Spleen (tissue), 7 donors: ENCODE results near the gene WIPI1.

Experiments
- POLR2A ChIP-seq, 3 donors: fragments of 450-650 bp; IDR thresholded peaks; one replicate each; pipeline ENCODE4 v1.5.1; 2017; ENCODE audit warnings: antibody characterized with exemption in 3 of 3, mild to moderate bottlenecking in 1 of 3
- POLR2AphosphoS5 ChIP-seq, 3 donors: sonication (generic); formaldehyde crosslinking; IDR thresholded peaks; one replicate each; pipeline ENCODE4 v1.5.1; 2017; ENCODE audit warnings: antibody characterized with exemption in 3 of 3
- TF ChIP-seq, protein P1 (sequence below), 11 experiments: fragments of 200-600 bp in 7 of 11; fragments of 450-650 bp in 4 of 11; sonication (generic) in 4 of 11; IDR thresholded peaks in 8 of 11; conservative IDR thresholded peaks in 3 of 11; 1 replicate in 7 of 11; 2 replicates in 4 of 11; pipeline versions ENCODE4 v1.4.0 to v1.8.0; 2016 to 2021; ENCODE audit warnings: antibody characterized with exemption in 11 of 11, inconsistent platforms in 4 of 11, mild to moderate bottlenecking in 1 of 11
- donor health status: DM: no; HTN: no; CAD: no; lungs with moderate emphysema.
- donor health status: DM: no; HTN: no; CAD: no.
- donor health status: DM: no; HTN: no; CAD: no.

DNA sequence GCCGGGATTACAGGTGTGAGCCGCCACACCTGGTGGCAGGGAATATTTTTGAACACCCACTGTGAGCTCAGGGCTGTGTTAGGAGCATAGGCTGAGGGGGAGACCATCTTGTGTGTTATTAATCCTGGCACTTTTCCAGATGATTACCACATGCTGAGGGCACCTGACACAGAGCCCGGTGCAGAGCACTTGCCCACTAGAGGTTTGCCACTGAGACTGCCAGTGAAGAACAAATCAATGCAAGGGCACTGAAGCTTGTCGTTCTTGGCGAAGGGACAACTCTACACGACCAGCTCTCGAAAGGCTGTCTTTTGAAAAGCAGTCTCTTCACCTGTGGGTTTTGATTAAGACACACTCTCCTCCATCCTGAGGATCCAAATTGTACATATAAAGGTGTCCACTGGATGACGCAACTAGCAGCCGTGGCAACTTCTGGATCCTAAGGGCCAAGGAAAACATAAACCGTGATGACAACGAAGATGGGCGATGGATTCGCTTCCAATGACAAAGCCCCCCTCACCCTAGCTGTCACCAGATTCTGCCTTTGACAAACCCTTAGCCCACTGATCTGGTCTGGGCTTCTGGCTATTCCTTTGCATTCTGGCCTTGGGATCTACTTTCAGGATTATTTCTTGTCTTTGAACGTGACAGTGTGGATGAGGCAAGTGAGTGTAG lies 28.7 kb downstream of the WIPI1 start:
- TF ChIP-seq, protein P1, sequence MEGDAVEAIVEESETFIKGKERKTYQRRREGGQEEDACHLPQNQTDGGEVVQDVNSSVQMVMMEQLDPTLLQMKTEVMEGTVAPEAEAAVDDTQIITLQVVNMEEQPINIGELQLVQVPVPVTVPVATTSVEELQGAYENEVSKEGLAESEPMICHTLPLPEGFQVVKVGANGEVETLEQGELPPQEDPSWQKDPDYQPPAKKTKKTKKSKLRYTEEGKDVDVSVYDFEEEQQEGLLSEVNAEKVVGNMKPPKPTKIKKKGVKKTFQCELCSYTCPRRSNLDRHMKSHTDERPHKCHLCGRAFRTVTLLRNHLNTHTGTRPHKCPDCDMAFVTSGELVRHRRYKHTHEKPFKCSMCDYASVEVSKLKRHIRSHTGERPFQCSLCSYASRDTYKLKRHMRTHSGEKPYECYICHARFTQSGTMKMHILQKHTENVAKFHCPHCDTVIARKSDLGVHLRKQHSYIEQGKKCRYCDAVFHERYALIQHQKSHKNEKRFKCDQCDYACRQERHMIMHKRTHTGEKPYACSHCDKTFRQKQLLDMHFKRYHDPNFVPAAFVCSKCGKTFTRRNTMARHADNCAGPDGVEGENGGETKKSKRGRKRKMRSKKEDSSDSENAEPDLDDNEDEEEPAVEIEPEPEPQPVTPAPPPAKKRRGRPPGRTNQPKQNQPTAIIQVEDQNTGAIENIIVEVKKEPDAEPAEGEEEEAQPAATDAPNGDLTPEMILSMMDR (IDR thresholded peaks at IDR 0.05 in 8 of 11, conservative IDR thresholded peaks at IDR 0.05 in 3 of 11): no peak
- TF ChIP-seq POLR2AphosphoS5 (IDR thresholded peaks at IDR 0.05) (no peak), POLR2A (IDR thresholded peaks at IDR 0.05) (no peak)
